VCaP (cell line): Measurements from ENCODE around the gene ZBTB5.

Experiments used
- H3K27ac ChIP-seq: fragments of 450-650 bp; 2 replicates; pipeline ENCODE4 v1.5.1; 2017
- CTCF ChIP-seq: fragments of 450-650 bp; conservative IDR thresholded peaks from 2 replicates; pipeline ENCODE4 v1.5.1; 2017; ENCODE audit warnings: mild to moderate bottlenecking, moderate library complexity

Gene ZBTB5

GRCh38 chr9:37413311-37413710 lies 51.9 kb downstream of the ZBTB5 start:
- no peak overlapping the region for H3K27ac ChIP-seq

GRCh38 chr9:37412431-37413151 lies 52.7 kb downstream of the ZBTB5 start:
- no peak overlapping the region for H3K27ac ChIP-seq
- TF ChIP-seq CTCF, result no peak

More at GRCh38 chr9:37413311-37413710, 51.9 kb downstream of the ZBTB5 start:
- no peak for TF ChIP-seq CTCF

GRCh38 chr9:37410969-37411785 lies 54.1 kb downstream of the ZBTB5 start:
- no peak overlapping the region for H3K27ac ChIP-seq

GRCh38 chr9:37410354-37410861 lies 54.8 kb downstream of the ZBTB5 start:
- no peak overlapping the region for H3K27ac ChIP-seq
- no peak for TF ChIP-seq CTCF

More at GRCh38 chr9:37410969-37411785, 54.1 kb downstream of the ZBTB5 start:
- peak; percentile 62 for TF ChIP-seq CTCF

- no peak overlapping the region for H3K27ac ChIP-seq
Observed at GRCh38 chr9:37408933-37409710, 56.1 kb downstream of the ZBTB5 start.

GRCh38 chr9:37407468-37407867 lies 57.8 kb downstream of the ZBTB5 start:
- peak overlapping the region; percentile 22; the same call in 1 of the 2 replicates for H3K27ac ChIP-seq
- 0 out of 2 replicates have a peak, but pooled peaks have one; percentile 14 for TF ChIP-seq CTCF

More at GRCh38 chr9:37408933-37409710, 56.1 kb downstream of the ZBTB5 start:
- TF ChIP-seq CTCF, result no peak
